LHCN-M2 (cell line): Measurements from ENCODE around the gene HSD11B2. TPM values are rescaled to one million over a fixed set of nuclear protein-coding genes. Genes with fewer than 3 reads are reported as not detected.

ENCODE experiments used
- DNase-seq: peaks from one replicate; pipeline ENCODE4 v3.0.0-alpha.2; 2012; ENCODE audit warnings: low read depth
- total RNA-seq: library from RNA; depleted of rRNA; stranded (reverse); fragments of >200 nt; gene quantifications from 2 replicates; pipeline ENCODE4 v1.2.3, GENCODE V29; 2014

The HSD11B2 gene
- total RNA-seq, 1 experiment from 2014 or later, result 0.17 TPM

GRCh38 chr16:67396159-67397035 lies 34.5 kb upstream of the HSD11B2 start:
- peak; percentile 98 for DNase-seq

- no peak for DNase-seq
These were observed 33.7 kb upstream of the HSD11B2 start for GRCh38 chr16:67397036-67397801.

- no peak for DNase-seq
These were observed 32.9 kb upstream of the HSD11B2 start for GRCh38 chr16:67397812-67398545.

- no peak for DNase-seq
These were observed 32.2 kb upstream of the HSD11B2 start for GRCh38 chr16:67398546-67399217.

GRCh38 chr16:67399218-67399733 lies 31.6 kb upstream of the HSD11B2 start:
- no peak for DNase-seq

GRCh38 chr16:67399749-67400704 lies 30.9 kb upstream of the HSD11B2 start:
- DNase-seq, result peak; percentile 70

GRCh38 chr16:67400901-67401300 lies 30.0 kb upstream of the HSD11B2 start:
- DNase-seq, result no peak

GRCh38 chr16:67403976-67404555 lies 26.9 kb upstream of the HSD11B2 start:
- DNase-seq, result no peak

- no peak for DNase-seq
These were observed 26.1 kb upstream of the HSD11B2 start for GRCh38 chr16:67404740-67405226.

GRCh38 chr16:67405336-67405735 lies 25.6 kb upstream of the HSD11B2 start:
- DNase-seq, result no peak

GRCh38 chr16:67406111-67406971 lies 24.6 kb upstream of the HSD11B2 start:
- DNase-seq, result peak; percentile 94

- DNase-seq, result peak; percentile 53
These were observed 23.6 kb upstream of the HSD11B2 start for GRCh38 chr16:67407176-67407787.

- DNase-seq, result peak; percentile 38
These were observed 23.0 kb upstream of the HSD11B2 start for GRCh38 chr16:67407788-67408452.

- DNase-seq, result no peak
These were observed 21.3 kb upstream of the HSD11B2 start for GRCh38 chr16:67409631-67410030.

GRCh38 chr16:67411339-67411738 lies 19.6 kb upstream of the HSD11B2 start:
- no peak for DNase-seq

- no peak for DNase-seq
These were observed 18.6 kb upstream of the HSD11B2 start for GRCh38 chr16:67412294-67412693.
